Body of pancreas (tissue), 4 donors: ENCODE measurements around the gene RGS14.

Experiments used
- CTCF ChIP-seq, 7 experiments: fragments of 450-650 bp in 4 of 7; fragments of 200-600 bp in 3 of 7; sonication (generic) in 3 of 7; IDR thresholded peaks; one replicate each; pipeline ENCODE4 v1.5.1; 2016 to 2019; ENCODE audit warnings: antibody characterized with exemption in 7 of 7
- POLR2A ChIP-seq, 3 donors: fragments of 450-650 bp; IDR thresholded peaks; one replicate each; pipeline ENCODE4 v1.6.1; 2016; ENCODE audit warnings: antibody characterized with exemption in 3 of 3, mild to moderate bottlenecking in 2 of 3

GRCh38 chr5:177317959-177318377 is 39.8 kb upstream of the RGS14 start:
- TF ChIP-seq CTCF (IDR thresholded peaks at IDR 0.05) (peak; percentile 77 to 97 (median 93)), POLR2A (IDR thresholded peaks at IDR 0.05) (no peak)
